GM13976 (cell line): Measurements from ENCODE around the gene TENM3.
"Not testable (repeated sequence)": the region's sequence is repeated elsewhere in the genome, so short reads cannot be mapped to it uniquely, and the experiment has no call there.

Experiments
- DNase-seq: peaks from one replicate; pipeline ENCODE4 v3.0.0; 2012; ENCODE audit warnings: low spot score
- CTCF ChIP-seq: IDR thresholded peaks from 2 replicates; pipeline ENCODE4 v1.5.1; 2012; ENCODE audit warnings: borderline replicate concordance, mild to moderate bottlenecking; ENCODE audit not compliant: insufficient read depth; ENCODE audit errors: extremely low read depth, missing control alignments, control extremely low read depth
- in situ Hi-C: fragments of 300-500 bp; cut with MboI; formaldehyde crosslinking; loops from one replicate; pipeline ENCODE4 v1.12.0; 2022; ENCODE audit warnings: low sequenced_read_pairs, mixed read lengths, inconsistent platforms; ENCODE audit not compliant: unreplicated experiment

The TENM3 gene

GRCh38 chr4:182807346-182807745 is 564.1 kb downstream of the TENM3 start:
- in situ Hi-C loops, result loop anchor here (10.0 to 25.0 kb wide), 2 partner anchors 323 to 455 kb away; no protein-coding TSS in a partner anchor
- TF ChIP-seq CTCF, result no peak
- DNase-seq, result no peak

GRCh38 chr4:182807767-182808548 is 564.8 kb downstream of the TENM3 start:
- no peak for DNase-seq
- TF ChIP-seq CTCF, result no peak
- in situ Hi-C loops, result loop anchor here (10.0 to 25.0 kb wide), 2 partner anchors 323 to 454 kb away; no protein-coding TSS in a partner anchor

- DNase-seq, result peak; percentile 75
- TF ChIP-seq CTCF, result no peak
- in situ Hi-C loops, result loop anchor here (10.0 to 25.0 kb wide), 2 partner anchors 324 to 453 kb away; no protein-coding TSS in a partner anchor
Observed at GRCh38 chr4:182808673-182809416, 565.6 kb downstream of the TENM3 start.

- in situ Hi-C loops, result loop anchor here (10.0 to 25.0 kb wide), 2 partner anchors 325 to 453 kb away; no protein-coding TSS in a partner anchor
- peak; percentile 50 for DNase-seq
- TF ChIP-seq CTCF, result peak; percentile 24
Observed at GRCh38 chr4:182809417-182810102, 566.4 kb downstream of the TENM3 start.

DNA sequence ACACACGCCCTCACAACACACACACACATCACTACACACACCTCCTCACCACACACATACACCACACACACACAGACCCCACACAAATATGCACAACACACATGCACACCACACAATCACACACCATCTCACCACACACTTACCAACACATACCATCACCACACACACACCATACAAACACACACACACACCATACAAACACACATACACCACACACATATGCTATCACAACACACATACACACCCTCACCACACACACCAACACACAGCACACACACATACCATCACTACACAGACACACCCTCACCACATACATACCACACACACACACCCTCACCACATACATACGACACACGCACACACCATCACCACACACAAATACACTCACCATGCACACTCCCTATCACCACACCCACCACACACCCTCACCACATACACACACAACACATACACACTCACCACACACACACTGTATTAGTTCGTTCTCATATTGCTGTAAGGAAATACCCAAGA is 567.0 kb downstream of the TENM3 start:
- DNase-seq, result no peak
- no peak for TF ChIP-seq CTCF
- in situ Hi-C loops, result loop anchor here (25.0 kb wide), 1 partner anchor 452 kb away; no protein-coding TSS in a partner anchor

GRCh38 chr4:182812916-182813315 is 569.7 kb downstream of the TENM3 start:
- TF ChIP-seq CTCF, result no peak
- no peak for DNase-seq
- in situ Hi-C loops, result loop anchor here (25.0 kb wide), 1 partner anchor 449 kb away; no protein-coding TSS in a partner anchor

GRCh38 chr4:182814065-182814464 is 570.9 kb downstream of the TENM3 start:
- not testable (repeated sequence) for DNase-seq
- in situ Hi-C loops, result loop anchor here (25.0 kb wide), 1 partner anchor 448 kb away; no protein-coding TSS in a partner anchor
